Vagina (tissue), 2 donors: Measurements from ENCODE around the gene HECTD4.

ENCODE experiments used
- CTCF ChIP-seq, 3 experiments: fragments of 450-650 bp in 2 of 3; fragments of 200-600 bp in 1 of 3; sonication (generic) in 1 of 3; IDR thresholded peaks; one replicate each; pipeline ENCODE4 v1.5.1; 2017 to 2019; ENCODE audit warnings: antibody characterized with exemption in 3 of 3, mild to moderate bottlenecking in 2 of 3, moderate library complexity in 2 of 3
- POLR2A ChIP-seq, 2 donors: fragments of 450-650 bp; IDR thresholded peaks; one replicate each; pipeline ENCODE4 v1.6.1; 2017; ENCODE audit warnings: antibody characterized with exemption in 2 of 2, mild to moderate bottlenecking in 2 of 2, moderate library complexity in 2 of 2

DNA sequence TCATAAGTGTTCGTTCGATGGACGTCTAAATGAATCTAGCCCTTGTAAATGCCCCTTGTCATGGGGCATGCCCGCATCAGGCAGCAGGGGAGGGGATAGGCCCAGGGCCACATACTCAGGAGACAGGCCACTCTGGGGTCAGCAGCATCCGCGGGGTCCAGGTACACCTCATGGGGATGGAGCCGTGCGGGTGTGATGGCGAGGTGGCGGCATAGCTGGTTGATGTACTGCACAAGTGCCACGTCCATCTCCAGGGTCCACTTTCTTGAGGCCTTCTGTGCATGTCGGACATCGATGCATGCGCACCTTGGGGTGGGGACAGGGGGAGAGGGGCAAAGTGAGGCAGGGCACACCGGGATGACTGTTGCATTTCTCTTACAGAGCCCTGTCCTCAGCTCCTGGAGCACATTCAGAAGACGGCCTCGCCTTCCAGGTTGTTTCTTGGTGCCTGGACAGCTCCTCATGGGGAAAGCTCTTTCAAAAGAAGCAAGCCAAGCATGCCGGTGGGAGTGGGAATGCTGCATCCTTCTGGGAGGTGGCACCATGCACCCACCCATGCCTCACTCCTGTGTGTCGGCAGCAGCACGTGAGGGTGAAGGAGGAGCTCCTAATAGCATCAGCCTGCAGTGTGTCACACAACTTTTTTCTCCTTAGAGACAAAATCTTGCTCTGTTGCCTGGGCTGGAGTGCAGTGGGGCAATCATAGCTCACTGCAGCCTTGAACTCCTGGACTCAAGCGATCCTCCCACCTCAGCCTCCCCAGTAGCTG lies 209.5 kb downstream of the HECTD4 start:
- TF ChIP-seq CTCF (IDR thresholded peaks at IDR 0.05) (no peak), POLR2A (IDR thresholded peaks at IDR 0.05) (no peak)
